NK-92 treated with Interleukin-12 subunit alpha and Interleukin-12 subunit beta, amount 100 ng/mL, for 24 hours (cell line): Measurements from ENCODE around the gene PTPRG.
"Not testable (repeated sequence)": the region's sequence is repeated elsewhere in the genome, so short reads cannot be mapped to it uniquely, and the experiment has no call there.

Source experiments
- DNase-seq: peaks from one replicate; lab custom pipeline; 2025; lab: John Stamatoyannopoulos, UW

The PTPRG gene

GRCh38 chr3:61796911-61797310 lies 235.5 kb downstream of the PTPRG start:
- no peak for DNase-seq

- no peak for DNase-seq
These were observed 241.4 kb downstream of the PTPRG start for GRCh38 chr3:61802772-61803171.

GRCh38 chr3:61803983-61804382 lies 242.6 kb downstream of the PTPRG start:
- no peak for DNase-seq

GRCh38 chr3:61804782-61805181 lies 243.4 kb downstream of the PTPRG start:
- no peak for DNase-seq

- no peak for DNase-seq
These were observed 244.2 kb downstream of the PTPRG start for GRCh38 chr3:61805510-61806080.

GRCh38 chr3:61806810-61807209 lies 245.4 kb downstream of the PTPRG start:
- no peak for DNase-seq

GRCh38 chr3:61807865-61808276 lies 246.5 kb downstream of the PTPRG start:
- no peak for DNase-seq

GRCh38 chr3:61808526-61808925 lies 247.2 kb downstream of the PTPRG start:
- no peak for DNase-seq

- no peak for DNase-seq
These were observed 247.6 kb downstream of the PTPRG start for GRCh38 chr3:61808999-61809398.

GRCh38 chr3:61809879-61810278 lies 248.5 kb downstream of the PTPRG start:
- DNase-seq = no peak

GRCh38 chr3:61810953-61811497 lies 249.7 kb downstream of the PTPRG start:
- no peak for DNase-seq

- no peak for DNase-seq
These were observed 250.3 kb downstream of the PTPRG start for GRCh38 chr3:61811652-61812051.

- no peak for DNase-seq
These were observed 250.7 kb downstream of the PTPRG start for GRCh38 chr3:61812085-61812484.

GRCh38 chr3:61812517-61812916 lies 251.1 kb downstream of the PTPRG start:
- no peak for DNase-seq

- DNase-seq = no peak
These were observed 252.3 kb downstream of the PTPRG start for GRCh38 chr3:61813636-61814035.

- no peak for DNase-seq
These were observed 253.3 kb downstream of the PTPRG start for GRCh38 chr3:61814674-61815073.

GRCh38 chr3:61816304-61816703 lies 254.9 kb downstream of the PTPRG start:
- not testable (repeated sequence) for DNase-seq

GRCh38 chr3:61819861-61820260 lies 258.5 kb downstream of the PTPRG start:
- DNase-seq = no peak

- no peak for DNase-seq
These were observed 259.1 kb downstream of the PTPRG start for GRCh38 chr3:61820306-61820992.

GRCh38 chr3:61821823-61822251 lies 260.5 kb downstream of the PTPRG start:
- no peak for DNase-seq

- no peak for DNase-seq
These were observed 261.2 kb downstream of the PTPRG start for GRCh38 chr3:61822588-61822987.

GRCh38 chr3:61824553-61825135 lies 263.3 kb downstream of the PTPRG start:
- no peak for DNase-seq

GRCh38 chr3:61826161-61826560 lies 264.8 kb downstream of the PTPRG start:
- DNase-seq = no peak
